Panc1 (cell line): ENCODE results near the gene B3GALT4. TPM values are rescaled to one million over a fixed set of nuclear protein-coding genes. Genes with fewer than 3 reads are reported as not detected.
A peak's percentile ranks its signal among the peaks of the same experiment; 100 is the strongest.

Source experiments
- ATAC-seq: fragments of 200-7000 bp; cut with Tn5 transposase; 2 replicates; pipeline ENCODE4 v1.9.1; 2020; ENCODE audit warnings: mild to moderate bottlenecking, moderate library complexity
- BruUV-seq: library from RNA; stranded (reverse); fragments of 400-500 nt; replicated peaks from 2 replicates; lab custom pipeline; 2021; lab: Mats Ljungman, UMichigan
- CTCF ChIA-PET: fragments of 300-600 bp; sonication (Branson Sonifier 250); formaldehyde crosslinking; loops from one replicate; lab custom pipeline; 2022; ENCODE audit warnings: antibody characterized with exemption; lab: Charles Lee
- POLR2A ChIA-PET: fragments of 300-600 bp; sonication (Branson Sonifier 250); formaldehyde crosslinking; loops from one replicate; lab custom pipeline; 2022; ENCODE audit warnings: antibody characterized with exemption; lab: Charles Lee
- DNase-seq: peaks from one replicate; pipeline ENCODE4 v3.0.0-alpha.2; 2010; ENCODE audit warnings: low read depth, low spot score
- H3K27ac ChIP-seq: 2 replicates; pipeline ENCODE4 v1.5.1; 2011; ENCODE audit warnings: mild to moderate bottlenecking, low read length, inconsistent platforms
- H3K27me3 ChIP-seq: fragments of 200-500 bp; sonication (Bioruptor generic); 2 replicates; pipeline ENCODE4 v1.6.0; 2014; ENCODE audit warnings: low read length, inconsistent platforms; ENCODE audit not compliant: control insufficient read depth, insufficient read depth
- H3K36me3 ChIP-seq: fragments of 200-500 bp; sonication (Bioruptor generic); 2 replicates; pipeline ENCODE4 v1.5.1; 2014; ENCODE audit warnings: inconsistent platforms, mild to moderate bottlenecking, low read length, moderate library complexity; ENCODE audit not compliant: control insufficient read depth, insufficient read depth
- H3K4me1 ChIP-seq: 2 replicates; pipeline ENCODE4 v1.5.1; 2011; ENCODE audit warnings: inconsistent platforms, mild to moderate bottlenecking, low read length, moderate library complexity; ENCODE audit not compliant: control insufficient read depth, insufficient read depth
- H3K4me3 ChIP-seq, 2 experiments: 2 replicates each; pipeline ENCODE4 v1.5.1; 2011 to 2012; ENCODE audit warnings: low read depth in 2 of 2, low read length in 2 of 2, mild to moderate bottlenecking in 2 of 2, inconsistent platforms in 1 of 2, moderate library complexity in 1 of 2
- H3K9me3 ChIP-seq: fragments of 200-500 bp; sonication (Bioruptor generic); 2 replicates; pipeline ENCODE4 v1.5.1; 2014; ENCODE audit warnings: low read depth, mild to moderate bottlenecking, inconsistent platforms, low read length, moderate library complexity; ENCODE audit not compliant: control insufficient read depth, insufficient read depth
- CTCF ChIP-seq: fragments of 450-650 bp; IDR thresholded peaks from 2 replicates; pipeline ENCODE4 v1.5.1; 2017; ENCODE audit warnings: mild to moderate bottlenecking
- POLR2AphosphoS5 ChIP-seq: IDR thresholded peaks from 2 replicates; pipeline ENCODE4 v1.6.1; 2012; ENCODE audit warnings: mild to moderate bottlenecking, low read depth, low read length, moderate library complexity
- SIN3A ChIP-seq: IDR thresholded peaks from 2 replicates; pipeline ENCODE4 v1.6.1; 2012; ENCODE audit warnings: low read depth, mild to moderate bottlenecking, low read length, moderate library complexity, borderline replicate concordance; ENCODE audit not compliant: insufficient read depth
- TCF7L2 ChIP-seq: IDR thresholded peaks from 2 replicates; pipeline ENCODE4 v1.6.1; 2011; ENCODE audit warnings: mild to moderate bottlenecking, low read depth, low read length, inconsistent platforms
- in situ Hi-C: cut with HindIII; loops from 2 replicates; pipeline ENCODE4 v1.10.0; 2016; ENCODE audit warnings: low sequenced_read_pairs, low pct_unique_long_range_greater_than_20kb
- intact Hi-C: fragments of 100-400 bp; cut with micrococcal nuclease; formaldehyde crosslinking; loops from one replicate; pipeline ENCODE4 v1.10.0; 2022; ENCODE audit not compliant: unreplicated experiment
- total RNA-seq: library from RNA; stranded (reverse); gene quantifications from one replicate; pipeline ENCODE4 v1.2.1, GENCODE V29; 2021; ENCODE audit not compliant: unreplicated experiment
- TF ChIP-seq, protein P1 (sequence below), 2 experiments: IDR thresholded peaks; 2 replicates each; pipeline ENCODE4 v1.6.1; 2011 to 2012; ENCODE audit warnings: low read depth in 2 of 2, control low read depth in 1 of 2, low read length in 1 of 2, mild to moderate bottlenecking in 1 of 2, moderate library complexity in 1 of 2; ENCODE audit not compliant: insufficient read depth in 1 of 2

Gene B3GALT4
- total RNA-seq, 1 experiment from 2014 or later, result 6.0 TPM

DNA sequence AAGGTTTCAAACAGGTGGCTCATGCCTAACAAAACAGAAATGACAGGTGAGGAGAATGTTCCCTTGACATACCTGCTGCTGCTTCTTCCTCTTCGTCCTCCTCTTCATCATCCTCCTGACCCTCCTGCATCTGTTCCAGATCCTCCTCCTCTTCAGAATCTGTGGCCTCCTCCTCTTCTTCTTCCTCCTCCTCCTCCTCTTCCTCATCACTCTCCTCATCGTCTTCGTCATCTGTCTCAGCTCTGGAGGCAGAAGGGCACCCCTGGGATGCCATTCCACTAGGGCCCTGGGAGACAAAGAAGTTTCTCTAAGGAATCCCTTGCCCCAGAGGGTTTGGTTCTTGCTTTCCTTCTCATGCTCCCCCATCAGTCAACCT lies 43.0 kb downstream of the B3GALT4 start:
- H3K36me3 ChIP-seq, result peaks cover 18% of the 10 kb centered on the region
- in situ Hi-C loops (no loop called here), intact Hi-C loops (no loop called here)
- DNase-seq, result no peak
- ChIA-PET POLR2A (no interaction called here), CTCF (no interaction called here)
- H3K9me3 ChIP-seq, result no peaks in the 10 kb centered on the region
- peak overlapping the region; percentile 65 to 81 for H3K4me3 ChIP-seq
- no peak for TF ChIP-seq TCF7L2
- TF ChIP-seq, protein P1, sequence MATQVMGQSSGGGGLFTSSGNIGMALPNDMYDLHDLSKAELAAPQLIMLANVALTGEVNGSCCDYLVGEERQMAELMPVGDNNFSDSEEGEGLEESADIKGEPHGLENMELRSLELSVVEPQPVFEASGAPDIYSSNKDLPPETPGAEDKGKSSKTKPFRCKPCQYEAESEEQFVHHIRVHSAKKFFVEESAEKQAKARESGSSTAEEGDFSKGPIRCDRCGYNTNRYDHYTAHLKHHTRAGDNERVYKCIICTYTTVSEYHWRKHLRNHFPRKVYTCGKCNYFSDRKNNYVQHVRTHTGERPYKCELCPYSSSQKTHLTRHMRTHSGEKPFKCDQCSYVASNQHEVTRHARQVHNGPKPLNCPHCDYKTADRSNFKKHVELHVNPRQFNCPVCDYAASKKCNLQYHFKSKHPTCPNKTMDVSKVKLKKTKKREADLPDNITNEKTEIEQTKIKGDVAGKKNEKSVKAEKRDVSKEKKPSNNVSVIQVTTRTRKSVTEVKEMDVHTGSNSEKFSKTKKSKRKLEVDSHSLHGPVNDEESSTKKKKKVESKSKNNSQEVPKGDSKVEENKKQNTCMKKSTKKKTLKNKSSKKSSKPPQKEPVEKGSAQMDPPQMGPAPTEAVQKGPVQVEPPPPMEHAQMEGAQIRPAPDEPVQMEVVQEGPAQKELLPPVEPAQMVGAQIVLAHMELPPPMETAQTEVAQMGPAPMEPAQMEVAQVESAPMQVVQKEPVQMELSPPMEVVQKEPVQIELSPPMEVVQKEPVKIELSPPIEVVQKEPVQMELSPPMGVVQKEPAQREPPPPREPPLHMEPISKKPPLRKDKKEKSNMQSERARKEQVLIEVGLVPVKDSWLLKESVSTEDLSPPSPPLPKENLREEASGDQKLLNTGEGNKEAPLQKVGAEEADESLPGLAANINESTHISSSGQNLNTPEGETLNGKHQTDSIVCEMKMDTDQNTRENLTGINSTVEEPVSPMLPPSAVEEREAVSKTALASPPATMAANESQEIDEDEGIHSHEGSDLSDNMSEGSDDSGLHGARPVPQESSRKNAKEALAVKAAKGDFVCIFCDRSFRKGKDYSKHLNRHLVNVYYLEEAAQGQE (IDR thresholded peaks at IDR 0.05; ENCODE audit: insufficient read depth in 1 of 2, low read depth in 2 of 2, low read length in 1 of 2), result no peak
- ATAC-seq, result no peak
- H3K27ac ChIP-seq, result peak overlapping the region; percentile 89
- no TSS peak for BruUV-seq
- H3K4me1 ChIP-seq, result peaks cover 59% of the 10 kb centered on the region
- no peaks in the 10 kb centered on the region for H3K27me3 ChIP-seq

- CTCF ChIA-PET, result interaction anchor here (0.6 kb wide), 1 partner anchor 90 kb away, joined by 11 read pairs; the partner anchor contains the start of gene PHF1
- Histone ChIP-seq H3K27me3 (no peaks in the 10 kb centered on the region), H3K4me3 (peak overlapping the region; percentile 65 to 81), H3K4me1 (peaks cover 54% of the 10 kb centered on the region), H3K36me3 (peaks cover 18% of the 10 kb centered on the region), H3K9me3 (no peaks in the 10 kb centered on the region), H3K27ac (peak overlapping the region; percentile 89)
- in situ Hi-C loops (no loop called here), intact Hi-C loops (no loop called here)
- POLR2A ChIA-PET, result no interaction called here
- TF ChIP-seq CTCF (no peak), TCF7L2 (no peak), POLR2AphosphoS5 (no peak), SIN3A (no peak)
- TF ChIP-seq, protein P1 (IDR thresholded peaks at IDR 0.05; ENCODE audit: insufficient read depth in 1 of 2, low read depth in 2 of 2, low read length in 1 of 2), result no peak
- DNase-seq, result no peak
- no peak for ATAC-seq
- BruUV-seq, result no TSS peak
Measured at GRCh38 chr6:33320315-33321181, 43.6 kb downstream of the B3GALT4 start.
